GM15510 (cell line): ENCODE results near the gene QPCT.

Experiments used
- POLR2A ChIP-seq: IDR thresholded peaks from 3 replicates; pipeline ENCODE4 v1.6.1; 2011; ENCODE audit warnings: borderline replicate concordance; ENCODE audit not compliant: insufficient read length; ENCODE audit errors: extremely low read depth

The QPCT gene

GRCh38 chr2:37344453-37345361 is at the start of gene QPCT:
QPCT (plus strand) TSS chr2:37344630; CDS start chr2:37344732, 102 bp downstream.
- TF ChIP-seq POLR2A, result no peak

- TF ChIP-seq POLR2A, result no peak
Observed at GRCh38 chr2:37295469-37296073, 48.9 kb upstream of the QPCT start.

GRCh38 chr2:37297632-37298031 is 46.8 kb upstream of the QPCT start:
- no peak for TF ChIP-seq POLR2A

- TF ChIP-seq POLR2A, result no peak
Observed at GRCh38 chr2:37300146-37300545, 44.3 kb upstream of the QPCT start.

GRCh38 chr2:37300578-37300977 is 43.9 kb upstream of the QPCT start:
- TF ChIP-seq POLR2A, result no peak

GRCh38 chr2:37301408-37301807 is 43.0 kb upstream of the QPCT start:
- TF ChIP-seq POLR2A, result no peak

- TF ChIP-seq POLR2A, result no peak
Observed at GRCh38 chr2:37302701-37303252, 41.7 kb upstream of the QPCT start.

- no peak for TF ChIP-seq POLR2A
Observed at GRCh38 chr2:37306024-37306423, 38.4 kb upstream of the QPCT start.

GRCh38 chr2:37307500-37307899 is 36.9 kb upstream of the QPCT start:
- no peak for TF ChIP-seq POLR2A

- no peak for TF ChIP-seq POLR2A
Observed at GRCh38 chr2:37315364-37315763, 29.1 kb upstream of the QPCT start.

GRCh38 chr2:37316181-37316580 is 28.2 kb upstream of the QPCT start:
- no peak for TF ChIP-seq POLR2A

- TF ChIP-seq POLR2A, result no peak
Observed at GRCh38 chr2:37317746-37318145, 26.7 kb upstream of the QPCT start.

GRCh38 chr2:37318401-37318800 is 26.0 kb upstream of the QPCT start:
- no peak for TF ChIP-seq POLR2A

- TF ChIP-seq POLR2A, result no peak
Observed at GRCh38 chr2:37319754-37320609, 24.4 kb upstream of the QPCT start.
